ENCODE results near the gene CAB39. TPM values are rescaled to one million over a fixed set of nuclear protein-coding genes. Genes with fewer than 3 reads are reported as not detected.

CAB39 gene
- total RNA-seq, 1 experiment from 2014 or later: 86.1 TPM

DNA sequence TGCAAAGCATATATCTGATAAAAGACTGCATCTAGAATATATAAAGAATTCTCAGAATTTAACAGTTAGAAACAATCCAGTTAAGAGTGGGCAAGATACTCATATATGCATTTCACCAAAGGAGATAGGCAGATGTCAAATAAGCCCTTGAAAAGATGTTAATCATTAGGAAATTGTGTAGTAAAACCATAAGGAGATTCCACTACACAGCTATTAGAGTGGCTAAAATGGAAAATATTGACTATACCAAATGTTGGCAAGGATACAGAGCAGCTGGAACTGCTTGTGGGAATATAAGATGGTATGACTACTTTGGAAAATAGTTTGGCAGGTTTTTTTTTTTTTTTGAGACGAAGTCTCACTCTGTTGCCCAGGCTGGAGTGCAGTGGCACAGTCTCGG lies 59.5 kb downstream of the CAB39 start:
- Histone ChIP-seq H3K36me3 (ENCODE audit: low read depth) (peaks cover 70% of the 10 kb centered on the region), H2AFZ (no peak overlapping the region), H3F3A (ENCODE audit: insufficient read depth, low read depth) (peaks cover 63% of the 10 kb centered on the region), H3K4me1 (replicated peaks; ENCODE audit: insufficient read depth) (peaks cover 40% of the 10 kb centered on the region), H3K79me2 (ENCODE audit: low read depth) (peaks cover 54% of the 10 kb centered on the region), H3K9me2 (ENCODE audit: insufficient read depth) (no peaks in the 10 kb centered on the region), H3K4me3 (no peak overlapping the region), H3K9me3 (ENCODE audit: insufficient read depth, low read depth) (peaks cover 14% of the 10 kb centered on the region; the same call in 1 of the 2 replicates), H4K20me1 (ENCODE audit: insufficient read depth) (no peaks in the 10 kb centered on the region), H3K27ac (no peak overlapping the region), H3K4me2 (no peak overlapping the region), H3K27me3 (ENCODE audit: insufficient read depth, low read depth) (no peaks in the 10 kb centered on the region)
- BruUV-seq (replicated peaks): no TSS peak
- ChIA-PET POLR2A (ENCODE audit: unreplicated experiment) (no interaction called here), CTCF (no interaction called here)
- DNase-seq: no peak
- intact Hi-C loops (cut with micrococcal nuclease; ENCODE audit: unreplicated experiment): no loop called here
- TF ChIP-seq, protein P1, sequence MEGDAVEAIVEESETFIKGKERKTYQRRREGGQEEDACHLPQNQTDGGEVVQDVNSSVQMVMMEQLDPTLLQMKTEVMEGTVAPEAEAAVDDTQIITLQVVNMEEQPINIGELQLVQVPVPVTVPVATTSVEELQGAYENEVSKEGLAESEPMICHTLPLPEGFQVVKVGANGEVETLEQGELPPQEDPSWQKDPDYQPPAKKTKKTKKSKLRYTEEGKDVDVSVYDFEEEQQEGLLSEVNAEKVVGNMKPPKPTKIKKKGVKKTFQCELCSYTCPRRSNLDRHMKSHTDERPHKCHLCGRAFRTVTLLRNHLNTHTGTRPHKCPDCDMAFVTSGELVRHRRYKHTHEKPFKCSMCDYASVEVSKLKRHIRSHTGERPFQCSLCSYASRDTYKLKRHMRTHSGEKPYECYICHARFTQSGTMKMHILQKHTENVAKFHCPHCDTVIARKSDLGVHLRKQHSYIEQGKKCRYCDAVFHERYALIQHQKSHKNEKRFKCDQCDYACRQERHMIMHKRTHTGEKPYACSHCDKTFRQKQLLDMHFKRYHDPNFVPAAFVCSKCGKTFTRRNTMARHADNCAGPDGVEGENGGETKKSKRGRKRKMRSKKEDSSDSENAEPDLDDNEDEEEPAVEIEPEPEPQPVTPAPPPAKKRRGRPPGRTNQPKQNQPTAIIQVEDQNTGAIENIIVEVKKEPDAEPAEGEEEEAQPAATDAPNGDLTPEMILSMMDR (conservative IDR thresholded peaks at IDR 0.05): no peak
- TF ChIP-seq EZH2 (IDR thresholded peaks at IDR 0.05; ENCODE audit: low read depth): no peak

DNA sequence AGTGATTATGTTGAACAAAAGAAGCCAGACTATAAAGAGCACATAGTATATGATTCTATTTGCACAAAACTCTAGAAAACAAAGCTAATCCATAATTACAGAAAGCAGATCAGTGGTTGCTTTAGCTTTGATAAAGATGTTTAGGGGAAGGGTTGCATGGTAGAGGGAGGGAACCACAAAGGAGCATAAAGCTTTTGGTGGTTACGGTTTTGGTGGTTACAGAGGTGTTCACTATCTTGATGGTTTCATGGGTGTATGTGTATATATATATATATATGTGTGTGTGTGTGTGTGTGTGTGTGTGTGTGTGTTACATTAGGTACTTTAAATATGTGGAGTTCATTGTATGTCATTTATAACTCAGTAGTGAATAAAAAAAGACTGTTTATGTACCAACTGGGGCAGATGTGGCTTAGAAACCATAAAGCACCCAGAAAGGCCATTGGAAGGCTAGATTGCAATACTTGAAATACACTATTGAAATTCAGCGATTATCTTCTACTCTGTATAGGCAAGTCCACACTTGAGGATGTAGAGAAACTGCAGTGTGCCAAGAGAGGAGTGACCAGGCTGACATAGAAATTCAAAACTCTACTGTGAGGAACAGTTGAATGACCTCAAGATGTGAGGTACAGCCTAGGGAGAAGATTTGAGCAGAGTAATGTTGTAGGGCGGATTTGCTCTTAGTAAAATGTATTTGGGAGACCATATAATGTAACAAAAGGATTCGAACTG lies 60.6 kb downstream of the CAB39 start:
- Histone ChIP-seq H3K27me3 (ENCODE audit: insufficient read depth, low read depth) (no peaks in the 10 kb centered on the region), H3K4me1 (replicated peaks; ENCODE audit: insufficient read depth) (peaks cover 50% of the 10 kb centered on the region), H4K20me1 (ENCODE audit: insufficient read depth) (no peaks in the 10 kb centered on the region), H2AFZ (no peak overlapping the region), H3K9me3 (ENCODE audit: insufficient read depth, low read depth) (peaks cover 13% of the 10 kb centered on the region; the same call in 1 of the 2 replicates), H3K79me2 (ENCODE audit: low read depth) (peaks cover 62% of the 10 kb centered on the region), H3K27ac (peak overlapping the region; percentile 61), H3K9me2 (ENCODE audit: insufficient read depth) (no peaks in the 10 kb centered on the region), H3K4me3 (no peak overlapping the region), H3K36me3 (ENCODE audit: low read depth) (peaks cover 67% of the 10 kb centered on the region), H3F3A (ENCODE audit: insufficient read depth, low read depth) (peaks cover 73% of the 10 kb centered on the region), H3K4me2 (no peak overlapping the region)
- intact Hi-C loops (cut with micrococcal nuclease; ENCODE audit: unreplicated experiment): no loop called here
- no TSS peak for BruUV-seq (replicated peaks)
- TF ChIP-seq EZH2 (IDR thresholded peaks at IDR 0.05; ENCODE audit: low read depth): no peak
- TF ChIP-seq, protein P1 (conservative IDR thresholded peaks at IDR 0.05): no peak
- POLR2A ChIA-PET (ENCODE audit: unreplicated experiment): interaction anchor here (0.5 kb wide), 1 partner anchor 59 kb away, joined by 3 read pairs; no protein-coding TSS in a partner anchor
- DNase-seq: no peak
- CTCF ChIA-PET: no interaction called here

DNA sequence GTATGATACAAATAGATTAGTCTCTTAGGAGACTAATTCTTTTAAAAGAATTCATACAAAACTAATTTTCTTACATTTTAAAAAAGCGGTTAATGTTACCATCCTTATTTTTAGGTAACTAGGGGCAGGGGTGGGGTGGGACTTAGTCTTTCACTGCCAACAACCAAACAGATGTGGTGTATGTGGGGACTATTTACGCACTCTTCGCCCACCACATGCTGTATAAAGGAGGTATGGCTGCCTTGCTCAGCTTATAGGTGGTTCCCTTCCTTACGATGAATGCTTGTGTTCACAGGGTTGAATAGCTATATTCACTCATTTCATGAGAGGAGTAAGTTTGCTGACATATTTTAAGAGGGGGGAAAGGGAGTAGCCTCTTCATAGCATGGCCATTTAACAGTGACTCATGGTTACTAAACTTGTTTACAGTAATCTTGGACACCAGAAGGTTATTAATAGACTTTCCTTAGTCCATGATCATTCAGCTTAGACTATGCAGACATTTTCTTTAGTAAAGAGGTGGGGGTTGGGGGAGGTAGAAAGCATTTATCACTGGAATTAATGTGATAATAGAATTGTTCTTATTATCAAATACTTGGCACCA lies 61.8 kb downstream of the CAB39 start:
- peaks cover 9% of the 10 kb centered on the region; the same call in 1 of the 2 replicates for H3K9me3 ChIP-seq (ENCODE audit: insufficient read depth, low read depth)
- H3K79me2 ChIP-seq (ENCODE audit: low read depth): peaks cover 69% of the 10 kb centered on the region
- peak in 1 of 2 experiments; percentile 81 for DNase-seq
- peak overlapping the region; percentile 57 for H3K4me2 ChIP-seq
- H3F3A ChIP-seq (ENCODE audit: insufficient read depth, low read depth): peaks cover 75% of the 10 kb centered on the region
- H4K20me1 ChIP-seq (ENCODE audit: insufficient read depth): no peaks in the 10 kb centered on the region
- ChIA-PET POLR2A (ENCODE audit: unreplicated experiment) (interaction anchor here (0.6 to 0.7 kb wide), 4 partner anchors 16 to 157 kb away, joined by 3 to 16 read pairs (median 4); partner anchors contain the start of gene CAB39), CTCF (interaction anchor here (0.5 kb wide), 1 partner anchor 858 kb away, joined by 4 read pairs; no protein-coding TSS in a partner anchor)
- no peaks in the 10 kb centered on the region for H3K27me3 ChIP-seq (ENCODE audit: insufficient read depth, low read depth)
- no peak overlapping the region for H3K4me3 ChIP-seq
- H2AFZ ChIP-seq: no peak overlapping the region
- peaks cover 63% of the 10 kb centered on the region for H3K4me1 ChIP-seq (replicated peaks; ENCODE audit: insufficient read depth)
- no peaks in the 10 kb centered on the region for H3K9me2 ChIP-seq (ENCODE audit: insufficient read depth)
- no TSS peak for BruUV-seq (replicated peaks)
- peak overlapping the region; percentile 61 for H3K27ac ChIP-seq
- intact Hi-C loops (cut with micrococcal nuclease; ENCODE audit: unreplicated experiment): loop anchor here (1.0 kb wide), 2 partner anchors 22 to 38 kb away; no protein-coding TSS in a partner anchor
- no peak for TF ChIP-seq EZH2 (IDR thresholded peaks at IDR 0.05; ENCODE audit: low read depth)
- TF ChIP-seq, protein P1 (conservative IDR thresholded peaks at IDR 0.05): no peak
- H3K36me3 ChIP-seq (ENCODE audit: low read depth): peaks cover 61% of the 10 kb centered on the region

Measured in PC-9 (cell line).